ENCODE measurements around the gene RBM4B. TPM values are rescaled to one million over a fixed set of nuclear protein-coding genes. Genes with fewer than 3 reads are reported as not detected.

The RBM4B gene
- total and polyA plus RNA-seq, 2 of the 13 experiments (the other 11 are each of a cell fraction or from before 2014, with no cell fraction given), result 25.8 to 32.4 TPM

DNA sequence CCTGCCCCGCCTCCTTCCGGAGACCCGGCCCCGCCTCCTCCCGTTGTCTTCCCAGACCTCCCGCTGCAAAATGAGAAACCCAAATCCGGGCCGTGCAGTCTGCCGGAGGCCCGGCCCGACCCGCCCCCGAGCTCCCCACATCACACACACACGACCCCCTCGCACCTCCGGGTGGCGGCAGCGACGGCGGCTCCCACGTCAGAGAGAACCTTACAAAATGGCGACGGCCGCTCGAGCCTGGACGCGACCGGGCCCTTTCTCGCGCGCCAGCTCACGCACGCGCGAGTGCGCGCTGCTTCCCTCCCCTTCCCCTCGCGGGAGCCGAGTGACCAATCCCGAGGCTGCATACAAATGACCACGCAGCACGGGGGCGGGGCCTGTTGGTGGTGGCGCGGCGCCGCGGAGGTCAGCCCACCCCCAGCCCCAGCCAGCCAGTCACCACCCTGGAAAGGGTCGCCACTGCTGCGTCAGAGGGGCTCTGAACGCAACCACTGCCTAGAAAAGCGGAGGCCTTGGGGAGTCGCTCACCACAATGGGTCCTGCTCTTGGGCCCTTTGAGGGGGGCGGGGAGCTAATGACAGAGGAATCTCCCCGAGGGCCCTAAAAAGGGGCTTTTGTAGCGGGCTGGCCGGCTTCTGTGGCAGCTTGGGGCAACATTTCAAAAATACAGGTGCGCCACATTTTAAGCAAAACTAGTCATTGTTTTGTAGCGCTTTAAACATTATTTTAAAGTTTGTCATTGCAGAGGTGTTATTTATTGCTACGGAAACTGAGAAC, at the start of gene RBM4B (continued):
- no peak for TF ChIP-seq TRIM24 (CRISPR knock-in tag; IDR thresholded peaks at IDR 0.05)
- TF ChIP-seq KLF6 (CRISPR knock-in tag; IDR thresholded peaks at IDR 0.05), result no peak; the same call in 1 of the 2 replicates
- TF ChIP-seq, protein P1, sequence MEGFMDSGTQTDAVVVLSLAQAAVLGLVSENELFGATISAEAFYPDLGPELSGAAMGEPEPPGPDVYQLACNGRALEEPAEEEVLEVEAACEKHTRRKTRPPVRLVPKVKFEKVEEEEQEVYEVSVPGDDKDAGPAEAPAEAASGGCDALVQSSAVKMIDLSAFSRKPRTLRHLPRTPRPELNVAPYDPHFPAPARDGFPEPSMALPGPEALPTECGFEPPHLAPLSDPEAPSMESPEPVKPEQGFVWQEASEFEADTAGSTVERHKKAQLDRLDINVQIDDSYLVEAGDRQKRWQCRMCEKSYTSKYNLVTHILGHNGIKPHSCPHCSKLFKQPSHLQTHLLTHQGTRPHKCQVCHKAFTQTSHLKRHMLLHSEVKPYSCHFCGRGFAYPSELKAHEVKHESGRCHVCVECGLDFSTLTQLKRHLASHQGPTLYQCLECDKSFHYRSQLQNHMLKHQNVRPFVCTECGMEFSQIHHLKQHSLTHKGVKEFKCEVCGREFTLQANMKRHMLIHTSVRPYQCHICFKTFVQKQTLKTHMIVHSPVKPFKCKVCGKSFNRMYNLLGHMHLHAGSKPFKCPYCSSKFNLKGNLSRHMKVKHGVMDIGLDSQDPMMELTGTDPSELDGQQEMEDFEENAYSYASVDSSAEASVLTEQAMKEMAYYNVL (CRISPR knock-in tag; IDR thresholded peaks at IDR 0.05; ENCODE audit: borderline replicate concordance), result no peak; the same call in 1 of the 2 replicates
- no peak; the same call in 1 of the 2 replicates for TF ChIP-seq SMYD3 (CRISPR knock-in tag; IDR thresholded peaks at IDR 0.05)
- no peak; the same call in 1 of the 2 replicates for TF ChIP-seq ZNF572 (CRISPR knock-in tag; IDR thresholded peaks at IDR 0.05)
- TF ChIP-seq, protein P2, sequence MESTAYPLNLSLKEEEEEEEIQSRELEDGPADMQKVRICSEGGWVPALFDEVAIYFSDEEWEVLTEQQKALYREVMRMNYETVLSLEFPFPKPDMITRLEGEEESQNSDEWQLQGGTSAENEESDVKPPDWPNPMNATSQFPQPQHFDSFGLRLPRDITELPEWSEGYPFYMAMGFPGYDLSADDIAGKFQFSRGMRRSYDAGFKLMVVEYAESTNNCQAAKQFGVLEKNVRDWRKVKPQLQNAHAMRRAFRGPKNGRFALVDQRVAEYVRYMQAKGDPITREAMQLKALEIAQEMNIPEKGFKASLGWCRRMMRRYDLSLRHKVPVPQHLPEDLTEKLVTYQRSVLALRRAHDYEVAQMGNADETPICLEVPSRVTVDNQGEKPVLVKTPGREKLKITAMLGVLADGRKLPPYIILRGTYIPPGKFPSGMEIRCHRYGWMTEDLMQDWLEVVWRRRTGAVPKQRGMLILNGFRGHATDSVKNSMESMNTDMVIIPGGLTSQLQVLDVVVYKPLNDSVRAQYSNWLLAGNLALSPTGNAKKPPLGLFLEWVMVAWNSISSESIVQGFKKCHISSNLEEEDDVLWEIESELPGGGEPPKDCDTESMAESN (CRISPR knock-in tag; conservative IDR thresholded peaks at IDR 0.05), result no peak
- TF ChIP-seq RARA (CRISPR knock-in tag; IDR thresholded peaks at IDR 0.05), result no peak
- peak; percentile 64; the same call in 1 of the 2 replicates for TF ChIP-seq KDM5B (CRISPR knock-in tag; IDR thresholded peaks at IDR 0.05; ENCODE audit: borderline replicate concordance)
- no peak for TF ChIP-seq ZNF850 (CRISPR knock-in tag; conservative IDR thresholded peaks at IDR 0.05)
- TF ChIP-seq ZNF598 (CRISPR knock-in tag; IDR thresholded peaks at IDR 0.05; ENCODE audit: borderline replicate concordance), result peak; percentile 21; the same call in 1 of the 2 replicates
- no peak for TF ChIP-seq ZBTB1 (CRISPR knock-in tag; IDR thresholded peaks at IDR 0.05; ENCODE audit: borderline replicate concordance)
- TF ChIP-seq ZNF619 (CRISPR knock-in tag; IDR thresholded peaks at IDR 0.05), result no peak; the same call in 1 of the 2 replicates
- TF ChIP-seq ONECUT2 (CRISPR knock-in tag; IDR thresholded peaks at IDR 0.05), result no peak
- TF ChIP-seq THYN1 (CRISPR knock-in tag; IDR thresholded peaks at IDR 0.05; ENCODE audit: borderline replicate concordance, low read depth), result no peak
- peak; percentile 37; the same call in 1 of the 2 replicates for TF ChIP-seq ETV5 (CRISPR knock-in tag; IDR thresholded peaks at IDR 0.05; ENCODE audit: borderline replicate concordance)
- TF ChIP-seq PRMT3 (CRISPR knock-in tag; IDR thresholded peaks at IDR 0.05; ENCODE audit: borderline replicate concordance, low read depth), result no peak
- TF ChIP-seq IKZF4 (CRISPR knock-in tag; IDR thresholded peaks at IDR 0.05; ENCODE audit: borderline replicate concordance, low read depth, not compliant biosample characterization), result no peak
- TF ChIP-seq ZNF367 (CRISPR knock-in tag; IDR thresholded peaks at IDR 0.05; ENCODE audit: borderline replicate concordance), result no peak
- no peak for TF ChIP-seq NPAS2 (CRISPR knock-in tag; IDR thresholded peaks at IDR 0.05; ENCODE audit: borderline replicate concordance)
- TF ChIP-seq, protein P3, sequence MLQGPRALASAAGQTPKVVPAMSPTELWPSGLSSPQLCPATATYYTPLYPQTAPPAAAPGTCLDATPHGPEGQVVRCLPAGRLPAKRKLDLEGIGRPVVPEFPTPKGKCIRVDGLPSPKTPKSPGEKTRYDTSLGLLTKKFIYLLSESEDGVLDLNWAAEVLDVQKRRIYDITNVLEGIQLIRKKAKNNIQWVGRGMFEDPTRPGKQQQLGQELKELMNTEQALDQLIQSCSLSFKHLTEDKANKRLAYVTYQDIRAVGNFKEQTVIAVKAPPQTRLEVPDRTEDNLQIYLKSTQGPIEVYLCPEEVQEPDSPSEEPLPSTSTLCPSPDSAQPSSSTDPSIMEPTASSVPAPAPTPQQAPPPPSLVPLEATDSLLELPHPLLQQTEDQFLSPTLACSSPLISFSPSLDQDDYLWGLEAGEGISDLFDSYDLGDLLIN (CRISPR knock-in tag; IDR thresholded peaks at IDR 0.05; ENCODE audit: borderline replicate concordance), result no peak
- TF ChIP-seq, protein P4, sequence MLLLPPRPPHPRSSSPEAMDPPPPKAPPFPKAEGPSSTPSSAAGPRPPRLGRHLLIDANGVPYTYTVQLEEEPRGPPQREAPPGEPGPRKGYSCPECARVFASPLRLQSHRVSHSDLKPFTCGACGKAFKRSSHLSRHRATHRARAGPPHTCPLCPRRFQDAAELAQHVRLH (CRISPR knock-in tag; IDR thresholded peaks at IDR 0.05; ENCODE audit: borderline replicate concordance, low read depth), result no peak
- TF ChIP-seq, protein P5, sequence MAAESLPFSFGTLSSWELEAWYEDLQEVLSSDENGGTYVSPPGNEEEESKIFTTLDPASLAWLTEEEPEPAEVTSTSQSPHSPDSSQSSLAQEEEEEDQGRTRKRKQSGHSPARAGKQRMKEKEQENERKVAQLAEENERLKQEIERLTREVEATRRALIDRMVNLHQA (CRISPR knock-in tag; IDR thresholded peaks at IDR 0.05), result no peak
- 0 out of 2 replicates have a peak, but pooled peaks have one; percentile 62 for TF ChIP-seq ZNF274 (CRISPR knock-in tag; IDR thresholded peaks at IDR 0.05)

Data from HepG2 (cell line).